Parathyroid adenoma (tissue), 2 donors: ENCODE results near the gene FGF19.

Source experiments
- H2AFZ ChIP-seq: fragments of 300-600 bp; sonication (generic); one replicate; pipeline ENCODE4 v1.7.0; 2017; ENCODE audit warnings: antibody characterized with exemption, mild to moderate bottlenecking
- H3K27ac ChIP-seq: fragments of 300-600 bp; sonication (generic); one replicate; pipeline ENCODE4 v1.7.0; 2017
- H3K27me3 ChIP-seq: fragments of 300-600 bp; sonication (generic); one replicate; pipeline ENCODE4 v1.7.0; 2017; ENCODE audit warnings: low read length; ENCODE audit not compliant: control insufficient read depth, insufficient read depth
- H3K36me3 ChIP-seq: fragments of 300-600 bp; sonication (generic); one replicate; pipeline ENCODE4 v1.7.0; 2017; ENCODE audit warnings: low read length; ENCODE audit not compliant: control insufficient read depth, insufficient read depth
- H3K4me1 ChIP-seq: fragments of 300-600 bp; sonication (generic); one replicate; pipeline ENCODE4 v1.7.0; 2017; ENCODE audit warnings: control low read depth
- H3K4me2 ChIP-seq: fragments of 300-600 bp; sonication (generic); one replicate; pipeline ENCODE4 v1.7.0; 2017; ENCODE audit warnings: low read length
- H3K4me3 ChIP-seq: fragments of 300-600 bp; sonication (generic); one replicate; pipeline ENCODE4 v1.7.0; 2017; ENCODE audit warnings: low read depth, low read length
- H3K79me2 ChIP-seq: fragments of 300-600 bp; sonication (generic); one replicate; pipeline ENCODE4 v1.7.0; 2017; ENCODE audit warnings: control low read depth
- H3K9ac ChIP-seq: fragments of 300-600 bp; sonication (generic); one replicate; pipeline ENCODE4 v1.7.0; 2017; ENCODE audit warnings: mild to moderate bottlenecking
- H3K9me3 ChIP-seq: fragments of 300-600 bp; sonication (generic); one replicate; pipeline ENCODE4 v1.7.0; 2017; ENCODE audit warnings: low read length; ENCODE audit not compliant: control insufficient read depth
- TF ChIP-seq, protein P1 (sequence below): fragments of 300-600 bp; sonication (generic); IDR thresholded peaks from one replicate; pipeline ENCODE4 v1.7.0; 2017; ENCODE audit warnings: antibody characterized with exemption, mild to moderate bottlenecking
- donor health status: primary hyperparathyroidism.

FGF19 gene

DNA sequence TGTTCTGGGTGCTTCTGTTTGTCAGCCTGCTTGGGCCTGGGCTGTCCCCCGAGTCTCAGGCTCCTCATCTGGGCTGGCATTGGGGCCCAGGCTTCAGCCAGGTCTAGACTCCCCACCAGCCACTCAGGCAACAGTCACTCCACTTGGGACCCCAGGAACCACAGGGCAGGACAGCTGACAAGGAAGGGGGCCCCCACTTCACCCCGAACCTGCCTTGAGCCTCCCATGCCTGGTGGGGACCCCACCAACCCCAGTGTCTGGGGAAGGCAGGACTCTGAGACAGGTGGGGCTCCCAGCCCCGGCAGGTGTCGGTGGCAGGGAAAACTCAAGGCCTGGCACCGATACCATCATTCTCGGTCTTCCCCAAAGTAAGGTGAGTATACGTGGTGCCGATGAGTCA, 17.0 kb downstream of the FGF19 start:
- Histone ChIP-seq H3K36me3 (no peaks in the 10 kb centered on the region), H3K4me2 (no peak overlapping the region), H3K27ac (no peak overlapping the region), H3K9ac (no peak overlapping the region), H3K27me3 (no peaks in the 10 kb centered on the region), H3K79me2 (no peaks in the 10 kb centered on the region), H3K4me1 (no peaks in the 10 kb centered on the region), H2AFZ (no peak overlapping the region), H3K9me3 (no peaks in the 10 kb centered on the region), H3K4me3 (no peak overlapping the region)
- TF ChIP-seq, protein P1, sequence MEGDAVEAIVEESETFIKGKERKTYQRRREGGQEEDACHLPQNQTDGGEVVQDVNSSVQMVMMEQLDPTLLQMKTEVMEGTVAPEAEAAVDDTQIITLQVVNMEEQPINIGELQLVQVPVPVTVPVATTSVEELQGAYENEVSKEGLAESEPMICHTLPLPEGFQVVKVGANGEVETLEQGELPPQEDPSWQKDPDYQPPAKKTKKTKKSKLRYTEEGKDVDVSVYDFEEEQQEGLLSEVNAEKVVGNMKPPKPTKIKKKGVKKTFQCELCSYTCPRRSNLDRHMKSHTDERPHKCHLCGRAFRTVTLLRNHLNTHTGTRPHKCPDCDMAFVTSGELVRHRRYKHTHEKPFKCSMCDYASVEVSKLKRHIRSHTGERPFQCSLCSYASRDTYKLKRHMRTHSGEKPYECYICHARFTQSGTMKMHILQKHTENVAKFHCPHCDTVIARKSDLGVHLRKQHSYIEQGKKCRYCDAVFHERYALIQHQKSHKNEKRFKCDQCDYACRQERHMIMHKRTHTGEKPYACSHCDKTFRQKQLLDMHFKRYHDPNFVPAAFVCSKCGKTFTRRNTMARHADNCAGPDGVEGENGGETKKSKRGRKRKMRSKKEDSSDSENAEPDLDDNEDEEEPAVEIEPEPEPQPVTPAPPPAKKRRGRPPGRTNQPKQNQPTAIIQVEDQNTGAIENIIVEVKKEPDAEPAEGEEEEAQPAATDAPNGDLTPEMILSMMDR = no peak

DNA sequence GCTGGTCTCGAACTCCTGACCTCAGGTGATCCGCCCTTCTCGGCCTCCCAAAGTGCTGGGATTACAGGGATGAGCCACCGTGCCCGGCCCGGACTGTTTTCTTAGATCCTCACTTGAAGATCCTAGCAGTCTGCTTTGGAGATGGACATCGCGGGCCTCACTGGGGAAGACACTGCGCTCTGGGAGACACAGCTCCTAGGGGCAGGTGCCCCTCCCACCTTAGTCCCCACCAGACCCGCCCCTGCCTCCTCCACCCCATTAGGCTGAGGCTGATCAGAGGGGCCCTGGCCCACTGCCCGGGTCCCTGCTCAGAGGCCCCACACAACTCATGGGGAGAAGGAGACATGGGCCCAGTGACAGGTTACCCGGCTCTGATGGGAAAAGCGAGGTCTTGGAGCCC, 17.4 kb downstream of the FGF19 start:
- no peak overlapping the region for H3K27ac ChIP-seq
- TF ChIP-seq, protein P1 = no peak

DNA sequence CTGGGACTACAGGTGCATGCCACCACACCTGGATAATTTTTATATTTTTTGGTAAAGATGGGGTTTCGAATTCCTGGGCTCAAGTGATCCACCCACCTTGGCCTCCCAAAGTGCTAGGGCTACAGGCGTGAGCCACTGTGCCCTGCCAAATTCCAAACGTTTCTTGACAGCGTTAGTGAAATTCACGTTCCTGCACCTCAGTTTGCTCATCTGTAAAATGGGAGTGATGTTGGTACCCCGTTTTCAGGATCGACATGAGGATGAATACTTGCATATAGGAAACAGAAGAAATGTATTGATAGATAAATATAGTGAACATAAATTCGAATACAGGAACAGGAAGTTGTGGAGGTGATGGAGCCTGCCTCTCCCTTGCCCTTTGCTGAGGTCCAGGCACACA, 18.5 kb downstream of the FGF19 start:
- peak overlapping the region; percentile 41 for H2AFZ ChIP-seq
- H3K9ac ChIP-seq = no peak overlapping the region
- no peaks in the 10 kb centered on the region for H3K27me3 ChIP-seq
- no peaks in the 10 kb centered on the region for H3K9me3 ChIP-seq
- TF ChIP-seq, protein P1 = no peak
- H3K27ac ChIP-seq = no peak overlapping the region
- no peaks in the 10 kb centered on the region for H3K4me1 ChIP-seq
- no peak overlapping the region for H3K4me3 ChIP-seq
- no peaks in the 10 kb centered on the region for H3K79me2 ChIP-seq
- no peak overlapping the region for H3K4me2 ChIP-seq
- H3K36me3 ChIP-seq = no peaks in the 10 kb centered on the region

More for the DNA sequence above, 17.4 kb downstream of the FGF19 start:
- H3K36me3 ChIP-seq = no peaks in the 10 kb centered on the region
- H3K4me2 ChIP-seq = no peak overlapping the region
- no peak overlapping the region for H3K4me3 ChIP-seq
- H3K9ac ChIP-seq = no peak overlapping the region
- H3K79me2 ChIP-seq = no peaks in the 10 kb centered on the region
- no peaks in the 10 kb centered on the region for H3K27me3 ChIP-seq
- no peak overlapping the region for H2AFZ ChIP-seq
- H3K9me3 ChIP-seq = no peaks in the 10 kb centered on the region
- H3K4me1 ChIP-seq = no peaks in the 10 kb centered on the region

DNA sequence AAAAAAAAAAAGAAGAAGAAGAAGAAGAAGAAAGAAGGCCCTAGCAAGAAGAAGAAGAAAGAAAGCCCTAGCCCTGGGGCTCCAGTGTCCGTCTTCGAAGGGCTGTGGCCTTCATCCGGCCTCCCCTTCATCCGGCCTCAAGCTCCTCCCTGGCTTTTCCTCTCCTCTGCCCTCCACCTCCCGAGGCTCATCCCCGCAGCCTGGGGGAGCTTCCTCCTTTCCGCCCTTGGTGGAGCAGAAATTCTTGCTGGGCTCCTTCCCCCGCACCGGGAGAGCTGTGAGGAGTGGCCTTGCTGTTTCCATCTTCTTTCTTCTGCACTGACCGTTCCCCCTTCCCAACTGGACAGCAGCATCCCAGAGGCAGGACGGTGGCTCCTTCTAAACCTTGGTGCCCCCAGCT, 19.2 kb downstream of the FGF19 start:
- Histone ChIP-seq H3K4me2 (no peak overlapping the region), H3K9ac (no peak overlapping the region), H3K79me2 (no peaks in the 10 kb centered on the region), H3K36me3 (no peaks in the 10 kb centered on the region), H3K9me3 (no peaks in the 10 kb centered on the region), H2AFZ (no peak overlapping the region), H3K4me1 (no peaks in the 10 kb centered on the region), H3K4me3 (no peak overlapping the region), H3K27me3 (no peaks in the 10 kb centered on the region), H3K27ac (no peak overlapping the region)
- TF ChIP-seq, protein P1 = no peak

DNA sequence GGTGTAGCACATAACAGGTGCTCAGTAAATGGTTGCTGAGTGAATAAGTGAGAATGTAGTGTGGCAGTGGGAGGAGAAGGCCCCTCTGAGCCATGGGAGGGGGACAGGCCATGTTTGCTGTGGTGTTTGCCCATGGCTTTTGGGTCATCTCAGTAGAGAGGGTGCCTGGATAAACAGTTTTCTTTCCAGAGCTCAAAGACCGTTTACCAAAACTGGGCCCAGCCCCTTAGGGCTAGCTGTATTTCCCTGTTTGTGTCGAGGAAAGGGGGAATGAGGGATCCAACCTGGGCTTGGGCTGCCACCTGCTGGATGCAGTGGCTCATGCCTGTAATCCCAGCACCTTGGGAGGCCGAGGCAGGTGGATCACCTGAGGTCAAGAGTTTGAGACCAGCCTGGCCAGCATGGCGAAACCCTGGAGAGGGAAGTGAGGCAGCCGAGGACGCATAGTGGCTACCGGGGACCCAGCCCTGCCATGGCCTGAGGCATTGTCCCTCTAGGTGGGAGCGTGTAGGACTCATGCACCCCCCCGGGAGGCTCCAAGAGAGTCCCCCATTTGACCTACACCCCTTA, 20.0 kb downstream of the FGF19 start:
- Histone ChIP-seq H3K9ac (no peak overlapping the region), H3K79me2 (no peaks in the 10 kb centered on the region), H3K9me3 (no peaks in the 10 kb centered on the region), H3K4me1 (no peaks in the 10 kb centered on the region), H2AFZ (no peak overlapping the region), H3K27me3 (no peaks in the 10 kb centered on the region), H3K4me2 (no peak overlapping the region), H3K4me3 (no peak overlapping the region), H3K36me3 (no peaks in the 10 kb centered on the region), H3K27ac (no peak overlapping the region)
- TF ChIP-seq, protein P1 = no peak
